GM12878 (cell line): ENCODE measurements around the gene AP1G2. TPM values are rescaled to one million over a fixed set of nuclear protein-coding genes. Genes with fewer than 3 reads are reported as not detected.

ENCODE experiments used
- ATAC-seq: fragments of 200-7000 bp; cut with Tn5 transposase; 3 replicates; pipeline ENCODE4 v1.9.1; 2020; ENCODE audit warnings: mild to moderate bottlenecking, moderate library complexity
- BruUV-seq: library from RNA; stranded (reverse); fragments of 400-500 nt; replicated peaks from 2 replicates; lab custom pipeline; 2021; lab: Mats Ljungman, UMichigan
- CTCF ChIA-PET: fragments of 300-600 bp; sonication (Branson Sonifier 250); formaldehyde crosslinking; extraction: SDS; loops from one replicate; lab custom pipeline; 2021; ENCODE audit warnings: inconsistent platforms; lab: Yijun Ruan, JAX
- POLR2A ChIA-PET: fragments of 350-600 bp; formaldehyde crosslinking; extraction: SDS; loops from one replicate; lab custom pipeline; 2021; ENCODE audit warnings: inconsistent platforms; lab: Charles Lee
- RAD21 ChIA-PET: fragments of 300-600 bp; sonication (Branson Sonifier 250); formaldehyde crosslinking; loops from one replicate; lab custom pipeline; 2023; ENCODE audit warnings: antibody characterized with exemption; ENCODE audit not compliant: unreplicated experiment; lab: Charles Lee
- SMC1A ChIA-PET: fragments of 300-600 bp; sonication (Branson Sonifier 250); formaldehyde crosslinking; loops from one replicate; lab custom pipeline; 2023; ENCODE audit not compliant: unreplicated experiment, uncharacterized antibody; lab: Charles Lee
- DNase-seq: peaks from one replicate; pipeline ENCODE4 v3.0.0-alpha.2; 2011; ENCODE audit warnings: low read depth, low spot score
- FAIRE-seq: peaks from 3 replicates; lab custom pipeline; 2011; peaks lifted over from hg19 to GRCh38; lab: Jason Lieb, UNC
- H2AFZ ChIP-seq: 2 replicates; pipeline ENCODE4 v1.6.0; 2011; ENCODE audit warnings: low read depth, low read length, control low read depth; ENCODE audit not compliant: control insufficient read depth
- H3K27ac ChIP-seq: 2 replicates; pipeline ENCODE4 v1.5.1; 2011; ENCODE audit warnings: control low read depth; ENCODE audit not compliant: control insufficient read depth, insufficient read depth
- H3K27me3 ChIP-seq, 2 experiments: replicated peaks in 1 of 2; 2 replicates each; pipeline versions ENCODE4 v1.6.0 to v1.6.1; 2011; ENCODE audit warnings: low read length in 1 of 2; ENCODE audit not compliant: control insufficient read depth in 2 of 2, insufficient read depth in 2 of 2
- H3K36me3 ChIP-seq, 2 experiments: 2 replicates each; pipeline ENCODE4 v1.5.1; 2011; ENCODE audit warnings: low read length in 1 of 2; ENCODE audit not compliant: control insufficient read depth in 2 of 2, insufficient read depth in 2 of 2
- H3K4me1 ChIP-seq: 2 replicates; pipeline ENCODE4 v1.6.1; 2011; ENCODE audit warnings: mild to moderate bottlenecking, low read length, moderate library complexity, mixed read lengths; ENCODE audit not compliant: control insufficient read depth, insufficient read depth
- H3K4me2 ChIP-seq: 2 replicates; pipeline ENCODE4 v1.6.0; 2011; ENCODE audit warnings: control low read depth; ENCODE audit not compliant: control insufficient read depth, insufficient read depth
- H3K4me3 ChIP-seq: fragments of 200-600 bp; sonication (generic); 2 replicates; pipeline ENCODE4 v1.5.1; 2016
- H3K79me2 ChIP-seq: 2 replicates; pipeline ENCODE4 v1.6.0; 2011; ENCODE audit warnings: low read length; ENCODE audit not compliant: control insufficient read depth, insufficient read depth
- H3K9ac ChIP-seq: 2 replicates; pipeline ENCODE4 v1.8.0; 2011; ENCODE audit warnings: low read length, control low read depth, mixed read lengths; ENCODE audit not compliant: control insufficient read depth, insufficient read depth
- H3K9me3 ChIP-seq: replicated peaks from 3 replicates; pipeline ENCODE4 v1.5.1; 2011; ENCODE audit warnings: mild to moderate bottlenecking, low read length; ENCODE audit not compliant: control insufficient read depth, insufficient read depth
- H4K20me1 ChIP-seq: 2 replicates; pipeline ENCODE4 v1.6.0; 2011; ENCODE audit not compliant: control insufficient read depth, insufficient read depth
- BCLAF1 ChIP-seq: fragments of 450-650 bp; IDR thresholded peaks from 2 replicates; pipeline ENCODE4 v1.6.1; 2017; ENCODE audit warnings: antibody characterized with exemption, mild to moderate bottlenecking, moderate library complexity
- ESRRA ChIP-seq: IDR thresholded peaks from 2 replicates; pipeline ENCODE4 v1.6.1; 2012; ENCODE audit warnings: mild to moderate bottlenecking, low read length, improper control_type of control experiment
- EZH2 ChIP-seq: IDR thresholded peaks from 2 replicates; pipeline ENCODE4 v1.6.1; 2012; ENCODE audit warnings: low read depth, mild to moderate bottlenecking, control low read depth, inconsistent platforms, low read length, borderline replicate concordance; ENCODE audit not compliant: control insufficient read depth
- FOXK2 ChIP-seq: fragments of 450-650 bp; IDR thresholded peaks from 2 replicates; pipeline ENCODE4 v1.6.1; 2017; ENCODE audit warnings: mild to moderate bottlenecking, moderate library complexity
- IRF5 ChIP-seq: fragments of 450-650 bp; IDR thresholded peaks from 2 replicates; pipeline ENCODE4 v1.6.1; 2017; ENCODE audit warnings: borderline replicate concordance
- MXI1 ChIP-seq: fragments of 150-350 bp; IDR thresholded peaks from 2 replicates; pipeline ENCODE4 v1.6.1; 2011; ENCODE audit warnings: low read depth, mild to moderate bottlenecking, inconsistent platforms, low read length, improper control_type of control experiment
- NFYA ChIP-seq: IDR thresholded peaks from 2 replicates; pipeline ENCODE4 v1.6.1; 2011; ENCODE audit warnings: low read depth, mild to moderate bottlenecking, low read length, improper control_type of control experiment, borderline replicate concordance
- RAD51 ChIP-seq: fragments of 450-650 bp; IDR thresholded peaks from 2 replicates; pipeline ENCODE4 v1.6.1; 2016; ENCODE audit warnings: moderate library complexity, mild to moderate bottlenecking, inconsistent platforms
- REST ChIP-seq: IDR thresholded peaks from 2 replicates; pipeline ENCODE4 v1.6.1; 2012; ENCODE audit warnings: mild to moderate bottlenecking, low read depth, low read length
- STAT3 ChIP-seq: IDR thresholded peaks from 2 replicates; pipeline ENCODE4 v1.6.1; 2011; ENCODE audit warnings: low read depth, low read length, improper control_type of control experiment
- ZNF207 ChIP-seq: fragments of 450-650 bp; IDR thresholded peaks from 2 replicates; pipeline ENCODE4 v1.6.1; 2014; ENCODE audit warnings: antibody characterized with exemption, mild to moderate bottlenecking, borderline replicate concordance
- ZNF24 ChIP-seq: fragments of 450-650 bp; IDR thresholded peaks from 2 replicates; pipeline ENCODE4 v1.6.1; 2017; ENCODE audit warnings: antibody characterized with exemption, mild to moderate bottlenecking
- WGBS: methylation state at CpG from one replicate; pipeline ENCODE4 v1.1.6; 2016; ENCODE audit warnings: low lambda C conversion rate; ENCODE audit not compliant: insufficient replicate concordance, insufficient coverage; ENCODE audit errors: missing lambda C conversion rate; 5-methylcytosine and 5-hydroxymethylcytosine counted together
- in situ Hi-C: fragments of 300-500 bp; cut with MboI; formaldehyde crosslinking; loops from 9 replicates; pipeline ENCODE4 v1.14.3; 2018; ENCODE audit warnings: mixed read lengths
- intact Hi-C: fragments of 100-400 bp; cut with micrococcal nuclease; formaldehyde crosslinking; loops from one replicate; pipeline ENCODE4 v1.14.2; 2022; ENCODE audit not compliant: unreplicated experiment
- polyA plus RNA-seq, 11 experiments: library from polyadenylated mRNA; depleted of rRNA in 4 of 11; unstranded in 6 of 11; stranded (reverse) in 5 of 11; fragments of >200 nt; fragmentation: Nextera tagmentation in 4 of 11; fragmentation: Illumina TruSeq in 1 of 11; extraction: Ambion mirVana in 4 of 11; extraction: Trizol in 1 of 11; gene quantifications; 1 replicate in 1 of 11; 2 replicates in 10 of 11; pipeline versions ENCODE4 v1.2.1 to v1.2.3, GENCODE V29; 2011 to 2016; ENCODE audit warnings: inconsistent platforms in 2 of 11, missing spikeins in 2 of 11, low read depth in 1 of 11
- total RNA-seq, 4 experiments: library from RNA; depleted of rRNA in 3 of 4; stranded (reverse); fragments of >200 nt in 3 of 4; fragmentation: Illumina TruSeq in 1 of 4; extraction: Trizol in 1 of 4; gene quantifications; 2 replicates each; pipeline versions ENCODE4 v1.2.1 to v1.2.3, GENCODE V29; 2013 to 2021
- TF ChIP-seq, protein P1 (sequence below): IDR thresholded peaks from 2 replicates; pipeline ENCODE4 v1.6.1; 2012; ENCODE audit warnings: low read depth, low read length, improper control_type of control experiment

AP1G2 gene
- total and polyA plus RNA-seq, 10 of the 15 experiments (the other 5 are each of a cell fraction or from before 2014, with no cell fraction given), result 41.5 to 146 (median 103) TPM

DNA sequence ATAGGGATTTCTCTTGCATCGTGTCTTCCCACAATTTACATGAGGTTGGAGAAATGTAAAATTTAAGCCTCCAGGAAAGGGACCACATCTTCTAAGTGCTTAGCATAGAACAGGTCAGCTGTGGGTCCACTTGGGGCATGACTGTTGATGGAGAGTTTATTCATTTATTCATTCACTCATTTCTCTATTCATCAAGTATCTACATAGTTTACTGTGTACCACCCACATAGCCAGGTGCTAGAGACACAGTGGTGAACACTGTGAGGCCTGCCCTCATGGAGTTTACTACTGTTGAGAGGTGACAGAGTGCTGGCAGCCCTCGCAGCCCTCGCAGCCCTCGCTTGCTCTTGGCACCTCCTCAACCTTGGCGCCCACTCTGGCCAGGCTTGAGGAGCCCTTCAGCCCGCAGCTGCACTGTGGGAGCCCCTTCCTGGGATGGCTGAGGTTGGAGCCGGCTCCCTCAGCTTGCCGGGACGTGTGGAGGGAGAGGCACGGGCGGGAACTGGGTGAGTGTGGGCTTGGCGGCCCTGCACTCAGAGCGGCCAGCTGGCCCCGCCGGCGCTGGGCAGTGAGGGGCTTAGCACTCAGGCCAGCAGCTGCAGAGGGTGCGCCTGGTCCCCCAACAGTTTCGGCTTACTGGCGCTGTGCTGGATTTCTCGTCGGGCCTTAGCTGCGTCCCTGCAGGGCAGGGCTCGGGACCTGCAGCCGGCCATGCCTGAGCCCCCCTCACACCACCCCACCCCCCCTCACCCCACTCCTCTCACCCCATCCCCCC, 12.7 kb upstream of the AP1G2 start:
- RAD21 ChIA-PET, result interaction anchor here (0.9 kb wide), 1 partner anchor 27 kb away, joined by 3 read pairs; no protein-coding TSS in a partner anchor
- H3K4me2 ChIP-seq, result no peak overlapping the region
- no TSS peak for BruUV-seq
- ATAC-seq (no peak), FAIRE-seq (no peak), DNase-seq (no peak)
- CTCF ChIA-PET, result interaction anchor here (1.1 kb wide), 1 partner anchor 86 kb away, joined by 3 read pairs; no protein-coding TSS in a partner anchor
- H3K9ac ChIP-seq, result no peak overlapping the region
- no peaks in the 10 kb centered on the region for H3K79me2 ChIP-seq
- H2AFZ ChIP-seq, result no peak overlapping the region
- peaks cover 2% of the 10 kb centered on the region; the same call in 1 of the 2 replicates for H3K4me1 ChIP-seq
- WGBS, result 82% methylated on average over 18 of the region's 24 CpGs
- H3K36me3 ChIP-seq, result no peaks in the 10 kb centered on the region
- TF ChIP-seq STAT3 (no peak), REST (no peak), BCLAF1 (no peak), ESRRA (no peak), MXI1 (no peak), FOXK2 (no peak), ZNF207 (no peak), EZH2 (no peak), NFYA (no peak), RAD51 (no peak), IRF5 (no peak), ZNF24 (no peak)
- TF ChIP-seq, protein P1, sequence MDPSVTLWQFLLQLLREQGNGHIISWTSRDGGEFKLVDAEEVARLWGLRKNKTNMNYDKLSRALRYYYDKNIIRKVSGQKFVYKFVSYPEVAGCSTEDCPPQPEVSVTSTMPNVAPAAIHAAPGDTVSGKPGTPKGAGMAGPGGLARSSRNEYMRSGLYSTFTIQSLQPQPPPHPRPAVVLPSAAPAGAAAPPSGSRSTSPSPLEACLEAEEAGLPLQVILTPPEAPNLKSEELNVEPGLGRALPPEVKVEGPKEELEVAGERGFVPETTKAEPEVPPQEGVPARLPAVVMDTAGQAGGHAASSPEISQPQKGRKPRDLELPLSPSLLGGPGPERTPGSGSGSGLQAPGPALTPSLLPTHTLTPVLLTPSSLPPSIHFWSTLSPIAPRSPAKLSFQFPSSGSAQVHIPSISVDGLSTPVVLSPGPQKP, result no peak
- no peaks in the 10 kb centered on the region for H3K9me3 ChIP-seq
- H3K27me3 ChIP-seq, result peaks cover 2% of the 10 kb centered on the region in 2 experiments; a peak in 2 of 4 replicates
- SMC1A ChIA-PET, result interaction anchor here (2.1 kb wide), 1 partner anchor 8 kb away, joined by 9 read pairs; no protein-coding TSS in a partner anchor
- intact Hi-C loops (loop anchor here (10.0 kb wide), 1 partner anchor 444 kb away; no protein-coding TSS in a partner anchor), in situ Hi-C loops (no loop called here)
- no peak overlapping the region for H3K4me3 ChIP-seq
- no peak overlapping the region for H3K27ac ChIP-seq
- no peaks in the 10 kb centered on the region for H4K20me1 ChIP-seq
- POLR2A ChIA-PET, result no interaction called here
